GM19397 (cell line): ENCODE data around the gene GPR18.
"Not testable (repeated sequence)": the region's sequence is repeated elsewhere in the genome, so short reads cannot be mapped to it uniquely, and the experiment has no call there.

Experiments
- ATAC-seq: cut with Tn5 transposase; IDR thresholded peaks from one replicate; pipeline ENCODE4 v1.9.1; 2021; ENCODE audit warnings: mild to moderate bottlenecking, moderate library complexity; ENCODE audit not compliant: unreplicated experiment

The GPR18 gene

GRCh38 chr13:99211421-99212035 lies 46.7 kb downstream of the GPR18 start:
- ATAC-seq, result no peak

GRCh38 chr13:99210627-99211026 lies 47.6 kb downstream of the GPR18 start:
- ATAC-seq, result not testable (repeated sequence)

DNA sequence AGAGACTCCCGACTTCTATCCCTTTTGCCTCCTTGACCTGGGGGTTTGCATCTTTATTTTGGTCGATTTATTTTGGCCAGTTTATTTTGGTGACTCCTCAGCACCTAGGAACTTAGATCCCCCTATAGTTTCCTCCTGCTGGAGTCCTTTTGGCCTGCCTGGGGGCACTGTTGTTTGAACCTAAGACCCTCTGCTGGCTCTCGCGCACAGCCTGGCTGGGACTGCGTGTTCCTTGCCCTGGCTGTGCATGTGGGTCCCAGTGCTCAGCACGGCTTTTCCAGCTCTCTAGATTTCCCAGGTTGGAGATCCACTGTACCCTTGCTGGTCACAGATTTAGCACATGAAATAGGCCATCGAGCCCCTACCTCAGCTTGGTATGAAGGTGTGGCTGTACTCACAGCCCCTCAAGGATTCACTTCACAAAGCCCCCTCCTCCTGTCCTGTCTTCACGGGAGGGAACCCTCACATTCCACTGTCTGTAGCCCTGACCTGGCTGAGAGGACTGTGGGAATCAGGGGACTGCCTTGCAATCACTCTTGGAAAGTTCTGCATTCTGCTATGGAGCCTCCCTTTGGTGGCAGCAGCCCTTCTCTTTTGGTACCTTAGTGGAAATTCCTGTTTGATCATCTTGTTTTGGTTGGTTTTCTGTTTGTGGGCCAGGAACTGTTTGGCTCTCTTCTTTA lies 49.2 kb downstream of the GPR18 start:
- no peak for ATAC-seq

DNA sequence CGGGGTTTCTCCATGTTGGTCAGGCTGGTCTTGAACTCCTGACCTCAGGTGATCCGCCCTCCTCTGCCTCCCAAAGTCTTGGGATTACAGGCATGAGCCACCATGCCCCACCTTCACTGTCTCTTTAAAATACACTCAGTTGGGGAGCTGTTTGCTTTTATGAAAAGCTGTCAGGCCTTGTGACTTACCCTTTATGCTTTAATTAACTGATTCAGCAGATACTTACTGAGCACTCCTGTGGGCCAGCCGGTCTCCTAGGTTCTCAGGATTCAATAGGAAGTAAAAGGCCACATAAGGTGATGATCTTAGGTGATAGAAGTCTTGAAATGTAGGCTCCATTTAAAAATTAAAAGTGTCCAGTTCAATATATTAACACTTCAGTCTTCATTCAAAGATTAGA lies 50.0 kb downstream of the GPR18 start:
- ATAC-seq, result no peak

DNA sequence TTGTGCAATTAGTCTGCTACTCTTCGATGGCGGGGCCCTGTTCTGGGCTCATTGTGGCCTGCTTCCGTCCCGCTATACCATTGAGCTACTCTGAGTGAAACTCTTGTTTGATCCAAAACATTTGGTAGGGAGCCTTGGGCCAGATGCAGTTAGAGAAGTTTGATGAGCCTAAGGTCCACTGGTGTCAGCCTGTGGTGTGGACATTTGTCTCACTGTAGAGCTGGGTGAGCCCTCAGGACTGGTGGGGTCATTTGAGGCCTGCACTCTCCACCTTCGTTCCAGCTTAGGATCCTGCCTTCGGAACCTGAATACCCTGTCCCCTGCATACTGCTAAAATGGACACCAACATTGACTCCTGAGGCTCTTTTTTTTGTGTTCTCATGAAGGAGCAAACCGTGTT lies 50.7 kb downstream of the GPR18 start:
- ATAC-seq, result no peak

- ATAC-seq, result no peak
These were observed 51.3 kb downstream of the GPR18 start for GRCh38 chr13:99206873-99207272.

DNA sequence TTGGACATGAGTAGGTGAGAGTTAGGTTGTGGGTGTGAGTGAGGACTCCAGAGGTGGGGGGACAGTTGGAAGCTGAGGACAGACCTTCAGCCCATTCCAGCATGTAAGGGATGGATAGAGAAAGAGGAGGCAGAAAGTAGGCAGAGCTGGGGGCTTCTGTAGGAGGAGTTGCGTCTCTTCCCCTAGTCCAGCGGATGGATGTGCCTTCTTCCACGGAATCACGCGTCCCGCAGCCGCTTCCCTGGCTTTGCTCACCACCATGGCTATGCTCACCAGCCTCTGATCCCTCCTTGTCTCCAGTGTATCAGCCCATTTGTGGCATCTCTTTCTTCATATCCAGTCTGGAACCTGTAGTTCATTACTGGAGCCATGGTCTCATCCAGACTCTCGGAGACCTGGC lies 52.0 kb downstream of the GPR18 start:
- ATAC-seq, result no peak

DNA sequence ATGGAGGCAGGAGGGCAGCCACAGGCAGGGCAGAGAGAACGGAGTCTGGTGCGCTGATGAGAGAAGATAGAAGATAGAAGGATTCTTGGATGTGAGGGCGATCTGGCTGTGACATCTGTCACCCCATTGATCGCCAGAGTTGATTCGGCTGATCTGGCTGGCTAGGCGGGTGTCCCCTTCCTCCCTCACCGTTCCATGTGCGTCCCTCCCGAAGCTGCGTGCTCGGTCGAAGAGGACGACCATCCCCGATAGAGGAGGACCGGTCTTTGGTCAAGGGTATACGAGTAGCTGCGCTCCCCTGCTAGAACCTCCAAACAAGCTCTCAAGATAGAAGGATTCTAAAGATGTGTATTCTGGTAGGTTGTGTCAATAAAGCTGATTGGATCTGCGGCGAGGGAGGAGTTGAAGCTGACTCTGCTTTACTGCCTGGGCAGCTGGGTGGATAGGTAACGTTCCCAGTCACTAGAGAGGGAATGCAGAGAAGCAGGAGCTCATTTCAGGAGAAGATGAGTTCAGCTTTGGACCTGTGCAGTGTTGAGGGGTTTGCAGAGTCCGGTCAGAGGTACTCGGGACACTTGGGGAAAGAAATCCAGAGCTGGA lies 52.5 kb downstream of the GPR18 start:
- ATAC-seq, result no peak
